H1 (cell line): Measurements from ENCODE around the gene GRIN2C. TPM values are rescaled to one million over a fixed set of nuclear protein-coding genes. Genes with fewer than 3 reads are reported as not detected.

Source experiments
- CHD7 ChIP-seq: fragments of 300-600 bp; sonication (generic); IDR thresholded peaks from 2 replicates; pipeline ENCODE4 v1.7.1; 2012; ENCODE audit warnings: low read length, moderate library complexity, mild to moderate bottlenecking, inconsistent platforms; ENCODE audit not compliant: insufficient replicate concordance
- E2F6 ChIP-seq: IDR thresholded peaks from 2 replicates; pipeline ENCODE4 v1.6.1; 2012; ENCODE audit warnings: inconsistent platforms
- MAX ChIP-seq: IDR thresholded peaks from 2 replicates; pipeline ENCODE4 v1.6.1; 2012; ENCODE audit warnings: inconsistent platforms
- polyA plus RNA-seq, 7 experiments: library from polyadenylated mRNA; depleted of rRNA in 3 of 7; stranded (reverse) in 5 of 7; unstranded in 2 of 7; fragments of >200 nt in 5 of 7; fragments of 200-250 nt in 2 of 7; gene quantifications; 1 replicate in 5 of 7; 2 replicates in 1 of 7; 4 replicates in 1 of 7; pipeline versions ENCODE4 v1.2.1 to v1.2.3, GENCODE V29; 2011 to 2013; ENCODE audit warnings: missing spikeins in 2 of 7, mixed read lengths in 2 of 7
- total RNA-seq: library from RNA; stranded (reverse); fragmentation: NEBNext Ultra II Directional; extraction: Animal tissue kit (Norgen Biotek cat#: 25700); gene quantifications from 2 replicates; pipeline ENCODE4 v1.2.1, GENCODE V29; 2021

GRIN2C gene
- total and polyA plus RNA-seq, 2 of the 8 experiments (the other 6 are each of a cell fraction or from before 2014, with no cell fraction given): 0.06 to 0.07 TPM

GRCh38 chr17:74883241-74883745 lies 23.6 kb upstream of the GRIN2C start (continued):
- TF ChIP-seq CHD7: no peak
- 0 out of 2 replicates have a peak, but pooled peaks have one; percentile 10 for TF ChIP-seq E2F6
- TF ChIP-seq MAX: peak; percentile 58; the same call in 1 of the 2 replicates
